ENCODE data around the gene PRDM8.

The PRDM8 gene

GRCh38 chr4:80207172-80207583 is 9.9 kb downstream of the PRDM8 start:
- TF ChIP-seq, protein P1, sequence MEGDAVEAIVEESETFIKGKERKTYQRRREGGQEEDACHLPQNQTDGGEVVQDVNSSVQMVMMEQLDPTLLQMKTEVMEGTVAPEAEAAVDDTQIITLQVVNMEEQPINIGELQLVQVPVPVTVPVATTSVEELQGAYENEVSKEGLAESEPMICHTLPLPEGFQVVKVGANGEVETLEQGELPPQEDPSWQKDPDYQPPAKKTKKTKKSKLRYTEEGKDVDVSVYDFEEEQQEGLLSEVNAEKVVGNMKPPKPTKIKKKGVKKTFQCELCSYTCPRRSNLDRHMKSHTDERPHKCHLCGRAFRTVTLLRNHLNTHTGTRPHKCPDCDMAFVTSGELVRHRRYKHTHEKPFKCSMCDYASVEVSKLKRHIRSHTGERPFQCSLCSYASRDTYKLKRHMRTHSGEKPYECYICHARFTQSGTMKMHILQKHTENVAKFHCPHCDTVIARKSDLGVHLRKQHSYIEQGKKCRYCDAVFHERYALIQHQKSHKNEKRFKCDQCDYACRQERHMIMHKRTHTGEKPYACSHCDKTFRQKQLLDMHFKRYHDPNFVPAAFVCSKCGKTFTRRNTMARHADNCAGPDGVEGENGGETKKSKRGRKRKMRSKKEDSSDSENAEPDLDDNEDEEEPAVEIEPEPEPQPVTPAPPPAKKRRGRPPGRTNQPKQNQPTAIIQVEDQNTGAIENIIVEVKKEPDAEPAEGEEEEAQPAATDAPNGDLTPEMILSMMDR (IDR thresholded peaks at IDR 0.05; ENCODE audit: low read depth, low read length) = no peak
- H3K4me3 ChIP-seq (ENCODE audit: low read depth, low read length) = no peak overlapping the region

DNA sequence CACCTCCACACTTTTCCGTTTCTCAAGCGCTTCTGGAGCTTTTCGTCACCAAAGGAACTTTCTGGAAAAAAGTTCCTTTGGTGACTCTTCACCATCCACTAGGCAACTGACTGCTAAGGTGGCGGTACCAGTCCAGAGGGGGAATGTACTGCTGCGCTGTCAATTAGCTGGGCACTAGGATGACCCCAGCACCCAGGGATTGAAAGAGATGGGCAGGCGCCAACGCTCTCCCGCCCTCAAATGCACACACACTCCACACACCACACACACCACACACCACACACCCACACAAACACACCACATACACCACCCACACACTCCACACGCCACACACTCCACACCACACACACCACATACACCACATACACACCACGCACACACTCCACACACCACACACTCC is 10.4 kb downstream of the PRDM8 start:
- TF ChIP-seq, protein P1 (IDR thresholded peaks at IDR 0.05; ENCODE audit: low read depth, low read length) = no peak
- no peak overlapping the region for H3K4me3 ChIP-seq (ENCODE audit: low read depth, low read length)

DNA sequence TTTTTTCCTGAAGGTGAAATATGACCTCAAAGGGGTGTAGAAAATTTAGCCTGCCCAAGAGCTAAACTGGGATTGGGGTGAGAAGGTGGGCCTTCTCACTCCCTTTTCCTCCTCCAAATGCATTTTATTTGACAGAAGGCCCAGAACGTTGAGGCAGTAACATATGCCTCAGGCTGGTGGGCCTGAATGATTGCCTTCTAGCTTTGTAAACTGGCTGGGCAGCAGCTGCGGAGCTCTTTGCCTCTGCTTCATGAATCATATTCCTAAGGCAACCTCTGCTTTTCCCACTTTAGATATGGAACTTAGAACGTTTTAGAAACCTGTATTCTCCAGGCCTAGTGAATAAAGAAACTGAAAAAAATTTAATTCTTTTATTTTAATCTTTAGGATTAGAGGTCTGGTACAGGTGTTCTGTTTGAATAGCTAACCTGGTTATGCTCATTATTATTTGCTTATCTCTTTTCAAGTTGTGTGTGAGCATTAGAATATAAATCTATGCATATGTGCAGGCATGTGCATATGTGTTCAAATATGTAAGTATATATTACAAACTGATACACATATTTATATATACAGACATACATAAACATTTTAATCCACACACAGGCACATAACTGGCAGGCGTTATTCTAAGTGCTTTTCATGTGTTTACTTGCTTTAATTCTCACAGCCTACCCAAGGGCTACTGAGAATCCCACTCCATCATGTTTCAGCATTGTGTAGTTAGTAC is 11.5 kb downstream of the PRDM8 start:
- TF ChIP-seq, protein P1 (IDR thresholded peaks at IDR 0.05; ENCODE audit: low read depth, low read length) = no peak
- H3K4me3 ChIP-seq (ENCODE audit: low read depth, low read length) = no peak overlapping the region

DNA sequence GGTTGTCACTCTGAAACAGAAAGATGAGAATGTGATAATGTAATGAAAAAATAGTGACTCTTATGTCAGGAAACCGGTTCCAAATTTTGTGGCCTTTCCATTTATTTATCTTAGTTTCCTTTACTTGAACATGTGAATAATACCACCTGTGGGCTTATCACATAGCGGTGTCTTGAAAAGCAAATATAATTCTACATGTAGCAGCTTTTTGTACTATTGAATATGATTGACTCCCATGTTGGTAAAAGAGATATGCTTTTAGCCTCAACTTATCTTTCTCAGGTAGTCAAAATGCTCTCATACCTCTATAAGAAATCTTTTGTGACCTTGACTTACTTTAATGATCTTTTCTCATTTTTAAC is 12.0 kb downstream of the PRDM8 start:
- H3K4me3 ChIP-seq (ENCODE audit: low read depth, low read length) = no peak overlapping the region
- TF ChIP-seq, protein P1 (IDR thresholded peaks at IDR 0.05; ENCODE audit: low read depth, low read length) = no peak

GRCh38 chr4:80210549-80210948 is 13.2 kb downstream of the PRDM8 start:
- TF ChIP-seq, protein P1 (IDR thresholded peaks at IDR 0.05; ENCODE audit: low read depth, low read length) = no peak
- H3K4me3 ChIP-seq (ENCODE audit: low read depth, low read length) = no peak overlapping the region

DNA sequence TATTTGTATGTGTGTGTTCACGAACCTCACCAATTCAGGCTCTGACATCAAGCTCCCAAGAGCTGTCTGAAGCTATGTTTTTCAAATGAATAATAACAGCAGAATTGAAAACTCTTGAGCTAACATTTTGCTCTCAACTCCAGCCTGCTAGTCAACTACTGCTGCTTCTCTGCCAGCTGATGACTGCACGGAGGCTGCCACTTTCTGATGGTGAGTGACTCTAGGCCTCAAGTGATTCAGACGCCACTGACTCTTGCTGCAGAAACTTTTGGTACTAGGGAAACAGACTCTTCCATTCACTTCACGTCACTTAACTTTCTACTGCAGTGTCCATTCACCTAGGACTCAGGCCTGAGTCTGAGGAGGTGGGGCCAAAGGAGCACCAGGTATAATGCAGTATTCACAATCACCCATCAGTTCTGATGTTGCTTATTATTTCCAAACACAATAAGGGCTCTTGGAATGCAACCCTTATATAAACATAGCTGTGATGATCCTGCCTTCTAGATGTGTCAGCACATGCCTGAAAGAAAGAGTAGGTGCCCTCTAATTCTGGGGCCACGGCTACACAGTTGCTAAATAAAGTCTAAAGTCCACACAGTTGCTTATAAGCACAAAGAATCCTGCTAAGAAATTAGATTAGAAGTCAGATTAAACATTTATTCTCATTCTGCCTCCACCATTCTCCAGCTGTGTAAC is 16.0 kb downstream of the PRDM8 start:
- no peak overlapping the region for H3K4me3 ChIP-seq (ENCODE audit: low read depth, low read length)
- TF ChIP-seq, protein P1 (IDR thresholded peaks at IDR 0.05; ENCODE audit: low read depth, low read length) = no peak

GRCh38 chr4:80215449-80216052 is 18.2 kb downstream of the PRDM8 start:
- TF ChIP-seq, protein P1 (IDR thresholded peaks at IDR 0.05; ENCODE audit: low read depth, low read length) = no peak; the same call in 1 of the 2 replicates
- H3K4me3 ChIP-seq (ENCODE audit: low read depth, low read length) = no peak overlapping the region

Measured in WI38 (cell line).